H54 (cell line): ENCODE data around the gene NT5C2.
A peak's percentile ranks its signal among the peaks of the same experiment; 100 is the strongest.
"Not testable (repeated sequence)": the region's sequence is repeated elsewhere in the genome, so short reads cannot be mapped to it uniquely, and the experiment has no call there.

Experiments used
- DNase-seq: peaks from one replicate; pipeline ENCODE4 v3.0.0; 2011; ENCODE audit warnings: low spot score, mixed read lengths; ENCODE audit not compliant: insufficient read length
- FAIRE-seq: peaks from 3 replicates; lab custom pipeline; 2011; peaks lifted over from hg19 to GRCh38; lab: Jason Lieb, UNC
- POLR2A ChIP-seq: IDR thresholded peaks from 2 replicates; pipeline ENCODE4 v1.6.1; 2011; ENCODE audit warnings: low read depth, mild to moderate bottlenecking, low read length

The NT5C2 gene

DNA sequence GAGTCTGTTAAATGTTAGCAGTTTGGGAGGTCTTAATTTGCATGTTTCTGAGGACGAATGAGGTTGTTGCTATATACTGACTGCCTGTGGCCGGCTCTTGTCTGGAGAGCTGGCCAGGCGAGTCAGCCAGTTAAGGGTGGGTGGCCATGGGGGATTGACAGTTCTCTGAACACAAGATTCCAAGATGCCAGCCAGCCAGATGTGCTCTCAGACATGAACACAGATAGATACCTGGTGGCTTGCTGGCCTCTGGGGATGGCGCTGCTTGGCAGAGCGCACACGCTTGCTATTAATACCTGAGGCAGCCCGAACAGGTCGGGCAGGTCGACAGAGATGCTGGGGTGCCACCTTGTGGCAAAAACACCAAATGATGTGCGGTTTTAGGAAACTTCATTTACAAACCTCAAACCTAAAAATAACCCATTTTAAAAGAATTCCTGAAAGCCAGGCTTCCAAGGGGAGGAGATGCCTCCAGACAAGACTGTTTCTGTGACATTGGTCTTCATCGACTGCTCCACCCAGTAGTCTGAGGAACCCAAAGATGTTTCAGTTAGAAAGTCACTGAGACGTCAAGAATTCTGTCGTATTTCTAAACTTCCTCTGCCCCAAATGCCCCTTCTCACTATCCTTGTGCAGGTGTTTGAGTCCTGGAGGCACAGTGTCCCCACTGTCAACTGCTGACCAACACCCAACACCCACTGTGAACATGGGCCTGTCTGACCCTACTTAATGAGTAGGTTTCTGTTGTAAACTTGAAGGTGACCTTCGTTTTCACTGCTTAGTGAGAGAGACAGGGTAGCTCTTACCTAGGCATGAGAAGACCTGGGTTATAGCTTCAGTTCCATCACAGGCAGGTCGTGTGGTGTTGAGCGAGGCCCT is 123.4 kb downstream of the NT5C2 start:
- TF ChIP-seq POLR2A: no peak
- FAIRE-seq: no peak
- peak; percentile 38 for DNase-seq

DNA sequence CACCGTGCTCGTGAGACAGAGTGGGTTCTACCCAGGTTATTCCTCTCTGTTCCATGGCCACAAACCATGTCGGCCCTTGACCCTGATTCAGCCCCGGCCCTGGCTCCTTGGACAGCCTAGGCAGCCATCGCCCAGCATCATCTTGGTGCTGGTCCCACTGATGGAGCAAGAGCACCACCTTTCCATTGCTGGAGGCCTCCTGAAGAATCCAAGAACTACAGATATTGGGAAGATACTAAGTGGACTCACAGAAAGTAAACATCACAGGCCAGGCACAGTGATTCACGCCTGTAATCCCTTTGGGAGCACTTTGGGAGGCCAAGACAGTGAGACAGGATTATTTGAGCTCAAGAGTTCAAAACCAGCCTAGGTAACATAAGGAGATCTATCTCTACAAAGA is 125.1 kb downstream of the NT5C2 start:
- DNase-seq (no peak), FAIRE-seq (no peak)
- TF ChIP-seq POLR2A: no peak

DNA sequence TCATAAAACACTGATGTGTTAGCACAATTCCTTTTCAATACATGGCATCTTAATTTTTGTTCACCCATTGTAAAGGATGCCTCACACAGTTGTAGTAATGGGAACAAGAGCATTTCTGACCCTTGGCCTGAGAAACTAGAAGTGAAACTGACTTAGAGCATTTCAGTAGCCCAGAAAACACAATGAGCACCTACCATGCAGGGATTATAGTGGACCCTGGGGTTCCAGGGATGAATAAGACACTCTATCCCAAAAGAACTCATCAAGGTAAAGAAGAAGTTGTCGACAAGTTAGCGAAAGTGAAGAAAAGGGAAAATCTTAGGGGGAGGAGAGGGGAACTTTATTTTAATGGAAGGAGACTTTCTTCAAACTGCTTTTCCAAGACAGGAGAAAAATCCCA is 125.6 kb downstream of the NT5C2 start:
- TF ChIP-seq POLR2A: no peak
- FAIRE-seq (no peak), DNase-seq (no peak)

DNA sequence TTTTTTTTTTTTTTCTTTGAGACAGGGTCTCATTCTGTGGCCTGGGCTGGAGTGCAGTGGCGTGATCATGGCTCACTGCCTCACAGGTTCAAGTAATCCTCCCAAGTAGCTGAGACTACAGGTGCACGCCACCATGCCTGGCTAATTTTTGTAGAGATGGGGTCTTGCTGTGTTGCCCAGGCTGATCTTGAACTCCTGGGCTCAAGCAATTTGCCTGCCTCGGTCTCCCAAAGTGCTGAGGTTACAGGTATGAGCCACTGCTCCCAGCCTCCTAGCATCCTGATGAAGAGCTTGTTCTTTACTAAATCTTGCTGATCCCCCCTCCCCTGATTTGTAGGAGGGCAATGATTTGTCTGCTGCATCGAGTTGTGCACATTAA is 126.0 kb downstream of the NT5C2 start:
- FAIRE-seq, DNase-seq: not testable (repeated sequence)

DNA sequence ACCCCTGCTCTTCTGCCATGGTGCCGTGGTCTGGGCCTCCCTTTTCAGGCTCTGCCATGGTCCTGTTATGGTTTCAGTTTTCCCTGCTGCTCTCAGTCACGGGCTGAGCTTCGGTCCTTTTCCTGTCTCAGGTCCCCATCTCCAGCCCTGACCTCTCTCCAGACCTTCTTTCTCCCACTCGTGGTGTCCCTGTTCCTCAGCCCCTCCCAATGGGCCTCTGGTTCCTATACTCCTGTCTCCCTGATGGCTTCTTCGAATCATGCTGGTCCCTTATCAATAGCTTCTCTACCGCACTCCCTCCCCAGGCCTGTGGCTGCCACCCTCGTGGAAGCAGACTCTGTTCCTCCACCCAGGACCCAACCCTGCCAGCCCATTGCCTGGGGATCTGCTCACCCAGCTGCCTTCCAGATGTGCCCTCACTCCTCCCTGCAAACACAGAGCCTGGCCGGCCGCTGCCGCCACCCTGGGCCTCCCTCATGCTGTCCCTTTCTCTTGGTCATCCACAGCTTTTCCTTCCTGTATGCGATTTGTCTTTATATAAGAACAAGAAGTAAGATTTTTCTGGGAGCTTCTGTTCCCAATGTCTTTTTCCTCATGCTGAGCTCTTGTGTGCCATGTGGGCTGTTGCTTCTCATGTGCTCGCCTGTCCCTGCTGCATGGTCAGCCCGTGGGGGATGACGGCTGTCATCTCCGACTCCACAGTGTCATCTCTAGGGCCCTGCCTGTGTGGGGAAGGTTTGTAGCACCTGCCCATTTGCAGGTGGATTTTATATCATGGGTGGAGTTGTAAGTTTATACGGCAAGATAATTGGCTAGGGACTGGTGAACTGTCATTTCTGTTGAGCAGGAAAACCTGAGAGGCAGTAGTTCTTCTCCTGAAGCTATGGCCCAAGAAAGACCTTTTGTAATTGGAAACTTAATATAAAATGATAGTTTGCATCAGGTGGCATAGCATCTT is 126.7 kb downstream of the NT5C2 start:
- DNase-seq (no peak), FAIRE-seq (no peak)
- no peak for TF ChIP-seq POLR2A

DNA sequence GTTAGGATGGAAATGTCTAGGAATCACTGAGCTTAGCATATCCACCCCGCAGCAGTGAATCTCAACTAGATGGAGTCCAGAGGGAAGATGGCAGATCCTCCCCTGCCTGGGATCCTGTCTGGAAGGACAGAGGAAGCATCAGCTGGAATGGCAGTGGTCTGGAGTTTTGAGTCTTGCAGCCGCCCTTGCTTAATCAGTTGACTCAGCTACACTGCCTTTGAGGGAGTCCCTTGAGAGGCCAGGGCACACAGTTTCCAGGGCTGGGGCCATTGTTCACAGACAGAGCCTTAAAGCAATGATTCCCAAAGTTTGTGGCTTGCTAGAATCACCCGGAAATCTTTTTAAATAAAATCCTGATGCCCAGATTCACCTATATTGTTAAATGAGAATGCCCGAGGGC is 128.1 kb downstream of the NT5C2 start:
- DNase-seq: no peak
- FAIRE-seq: no peak
- no peak for TF ChIP-seq POLR2A

DNA sequence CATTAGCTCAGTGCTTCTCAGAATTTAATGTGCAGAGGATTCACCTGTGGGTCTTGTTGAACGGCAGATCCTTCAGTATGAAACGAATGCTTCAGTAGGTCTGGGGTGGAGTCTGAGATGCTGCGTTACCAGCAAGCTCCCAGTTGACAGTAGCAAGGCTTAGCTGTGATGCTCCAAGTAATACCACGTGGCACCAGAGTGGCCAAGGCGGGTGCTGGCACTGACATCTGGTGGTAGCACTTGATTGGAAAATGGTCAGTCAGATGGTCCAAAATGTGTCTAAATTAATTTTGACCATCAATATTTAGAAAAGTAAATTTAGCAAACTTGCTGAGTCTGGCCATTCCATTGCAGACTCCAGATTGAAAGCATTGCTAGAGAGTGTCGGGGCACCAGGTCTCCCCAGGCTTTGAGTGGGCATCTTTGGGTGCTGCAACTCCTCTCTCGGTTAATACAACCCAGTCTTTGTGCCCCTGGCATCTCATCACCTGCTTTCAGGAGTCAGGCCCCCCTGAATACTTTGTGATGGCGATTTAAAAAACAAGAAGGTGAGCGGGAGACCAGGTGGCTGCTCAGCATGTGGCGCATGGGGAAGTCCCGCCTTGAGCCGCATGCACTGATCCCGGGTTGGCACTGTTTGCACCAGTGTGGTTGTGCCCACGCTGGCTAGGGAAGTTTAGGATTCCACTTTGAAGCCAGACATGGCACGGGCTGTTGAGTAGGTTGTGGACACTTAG is 130.1 kb downstream of the NT5C2 start:
- DNase-seq: no peak

DNA sequence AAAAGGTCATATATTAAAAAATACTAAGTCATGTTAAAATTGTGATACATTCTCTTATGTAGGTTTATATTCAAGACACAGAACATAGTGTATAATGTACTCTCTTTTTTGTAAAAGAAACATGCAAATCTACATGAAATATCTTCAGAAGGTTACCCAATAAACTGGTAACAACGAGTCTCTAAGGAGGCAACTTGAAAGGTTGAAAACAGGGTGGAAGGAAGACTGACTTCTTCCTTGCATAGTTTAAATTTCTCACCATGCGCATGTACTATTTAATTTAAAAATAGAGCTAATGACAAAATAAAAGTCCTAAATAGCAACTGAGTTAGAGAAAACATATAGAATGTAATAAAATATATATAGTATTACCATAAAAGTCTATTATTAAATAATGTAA is 132.5 kb downstream of the NT5C2 start:
- FAIRE-seq (no peak), DNase-seq (no peak)
- no peak for TF ChIP-seq POLR2A

More for the DNA sequence above, 130.1 kb downstream of the NT5C2 start:
- no peak for FAIRE-seq
- no peak for TF ChIP-seq POLR2A

DNA sequence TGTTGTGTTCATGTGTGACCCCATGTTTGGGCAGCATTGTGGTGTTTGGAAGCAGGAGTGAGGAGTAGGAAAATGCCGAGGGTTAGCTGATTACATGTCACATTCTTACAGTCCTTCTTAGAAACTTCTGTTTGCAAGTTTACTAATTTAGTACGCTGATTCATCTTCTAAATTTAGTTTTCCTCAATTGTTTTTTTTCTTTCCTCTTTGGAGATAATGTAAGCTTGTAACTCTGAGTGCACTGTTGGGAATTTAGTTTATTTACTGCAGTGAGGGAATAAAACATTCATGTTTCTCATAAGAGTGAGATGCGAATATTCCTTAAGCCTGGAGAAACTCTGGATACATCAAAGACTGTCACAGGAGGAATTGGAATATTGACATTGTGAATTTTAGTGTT is 135.0 kb downstream of the NT5C2 start:
- no peak for DNase-seq
- no peak for FAIRE-seq
- TF ChIP-seq POLR2A: no peak

DNA sequence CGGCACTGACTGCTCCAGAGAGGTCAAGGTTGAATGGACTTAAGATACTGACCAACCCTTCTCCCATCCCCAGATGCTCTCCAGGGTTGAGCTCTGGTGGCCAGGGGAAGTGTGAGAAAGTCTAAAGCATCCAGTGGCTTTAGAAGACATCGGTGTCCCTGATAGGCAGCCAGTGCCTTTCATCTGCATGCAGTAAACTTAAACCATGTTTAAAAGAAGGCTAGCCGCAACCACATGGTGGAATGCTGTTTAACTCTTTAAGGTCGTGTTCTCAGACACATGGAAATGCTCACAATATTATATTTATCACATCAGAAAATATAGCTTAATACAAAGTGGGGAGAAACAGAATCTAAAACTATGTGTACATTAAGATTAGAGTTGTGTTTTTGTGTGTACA is 138.0 kb downstream of the NT5C2 start:
- DNase-seq (no peak), FAIRE-seq (no peak)
- TF ChIP-seq POLR2A: no peak

DNA sequence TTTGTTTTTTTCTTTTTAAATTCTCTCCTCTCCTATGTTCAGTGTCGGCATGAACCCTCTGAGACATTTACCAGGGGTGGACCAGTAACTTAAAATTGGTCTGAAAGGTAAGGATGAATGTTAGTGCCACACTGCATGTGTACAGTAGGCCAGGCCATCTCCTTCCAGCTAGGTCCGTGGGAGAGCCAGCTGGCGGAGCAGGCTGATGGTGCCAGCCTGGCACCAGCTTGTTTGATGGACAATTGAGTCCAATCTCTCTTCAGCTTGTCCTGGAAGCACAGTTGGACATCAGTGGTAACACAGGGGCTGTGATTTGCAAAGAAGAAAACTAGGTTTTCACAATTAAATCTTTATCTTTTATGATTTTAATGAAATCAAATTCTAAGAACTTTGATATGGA is 138.5 kb downstream of the NT5C2 start:
- DNase-seq: no peak
- TF ChIP-seq POLR2A: no peak
- FAIRE-seq: no peak

DNA sequence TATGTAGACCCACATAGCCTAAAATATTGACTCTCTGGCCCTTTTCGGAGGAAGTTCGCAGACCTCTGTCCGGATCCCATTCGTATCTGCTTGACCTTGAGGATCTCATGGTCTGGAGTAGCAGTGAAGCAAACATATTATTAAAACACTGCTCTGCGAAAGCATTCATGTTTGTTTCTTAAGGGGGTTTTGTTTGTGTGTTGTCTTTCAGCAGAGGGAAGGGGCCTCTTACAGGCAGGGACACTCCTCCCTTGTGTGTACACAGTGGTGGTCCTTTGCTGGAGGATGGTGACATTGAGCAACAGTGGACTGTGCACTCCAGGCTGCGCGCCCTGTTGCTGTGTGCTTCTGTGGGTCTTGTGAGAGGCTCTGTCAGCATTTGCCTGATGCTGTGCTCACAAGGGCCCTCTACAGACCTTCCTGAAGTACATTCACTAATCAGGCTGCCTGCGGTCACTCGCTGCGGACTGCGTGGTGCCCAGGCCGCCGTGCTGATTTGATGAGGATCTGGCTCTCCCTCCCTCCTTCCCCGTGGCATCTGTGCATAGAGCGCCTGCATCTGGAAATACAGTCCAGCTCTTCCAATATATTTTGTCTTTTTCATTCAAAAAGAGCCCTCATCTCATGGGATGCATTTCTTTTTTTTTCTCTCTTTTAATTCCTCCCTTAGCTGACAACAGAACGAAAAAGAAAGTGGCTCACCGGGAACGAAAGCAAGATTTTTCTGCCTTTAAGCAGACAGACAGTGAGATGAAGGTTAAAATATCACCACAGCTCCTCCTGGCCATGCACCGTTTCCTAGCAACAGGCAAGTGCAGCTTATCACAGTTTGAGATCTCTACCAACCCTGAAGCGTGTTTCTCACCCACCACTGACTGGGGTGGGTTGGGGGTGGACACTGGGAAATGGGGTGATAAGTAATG is 139.2 kb downstream of the NT5C2 start:
- DNase-seq (peak; percentile 16), FAIRE-seq (no peak)

DNA sequence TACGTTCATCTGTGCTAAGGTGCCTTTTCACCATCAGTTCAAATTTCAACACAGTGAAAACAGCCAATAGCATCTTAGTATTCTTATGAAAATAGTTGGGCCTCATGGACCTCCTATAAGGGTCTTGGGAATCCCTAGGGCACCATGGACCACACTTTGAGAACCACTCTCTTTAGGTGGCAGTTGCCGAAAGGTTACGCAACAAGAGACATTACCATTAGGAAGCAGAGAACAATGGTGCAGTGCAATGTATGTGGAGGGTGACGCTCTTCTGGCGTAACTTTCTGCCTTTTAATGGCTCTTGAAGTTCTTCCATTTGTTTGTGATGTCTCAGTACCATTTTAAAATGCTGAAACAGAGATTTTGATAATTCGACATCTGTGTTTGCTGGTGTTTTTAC is 143.8 kb downstream of the NT5C2 start:
- no peak for TF ChIP-seq POLR2A
- DNase-seq (no peak), FAIRE-seq (no peak)

More for the DNA sequence above, 139.2 kb downstream of the NT5C2 start:
- no peak for TF ChIP-seq POLR2A
